D341Med (cell line): ENCODE measurements around the gene FARP1.

Experiments used
- DNase-seq: peaks from one replicate; pipeline ENCODE4 v3.0.0; 2012; ENCODE audit warnings: low spot score

Gene FARP1

DNA sequence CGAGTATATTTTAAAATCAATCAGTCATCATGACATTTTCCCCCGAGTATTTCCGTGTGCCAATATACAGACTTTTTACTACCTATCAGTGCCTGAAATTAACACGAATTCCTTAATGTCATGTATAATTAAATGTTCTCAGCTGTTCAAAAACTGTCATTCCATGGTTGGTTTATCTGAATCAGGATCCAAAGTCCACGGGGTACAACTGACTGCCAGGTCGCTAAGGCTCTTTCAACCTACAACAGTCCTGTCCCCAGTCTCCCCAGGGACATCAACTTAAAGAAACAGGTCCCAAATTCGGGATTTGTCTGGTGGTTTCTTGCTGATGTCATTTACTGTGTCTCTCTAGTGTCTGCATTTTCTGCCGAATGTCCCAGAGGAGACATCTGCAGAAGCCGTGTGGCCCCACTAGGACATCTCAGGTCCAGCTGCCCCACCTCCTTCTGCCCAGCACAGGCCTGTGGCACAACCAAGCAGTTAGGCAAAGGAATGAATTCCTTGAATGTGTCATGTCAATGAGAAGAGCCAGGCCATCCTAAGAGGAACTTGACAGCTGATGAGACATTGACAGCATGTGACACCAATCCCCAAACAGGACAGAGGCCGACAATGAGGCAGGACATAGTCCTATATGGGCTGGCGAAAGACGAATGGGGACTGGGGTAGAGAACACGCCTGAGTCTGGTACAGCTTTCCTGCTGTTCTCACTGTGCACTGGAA is 324.5 kb downstream of the FARP1 start:
- no peak for DNase-seq

DNA sequence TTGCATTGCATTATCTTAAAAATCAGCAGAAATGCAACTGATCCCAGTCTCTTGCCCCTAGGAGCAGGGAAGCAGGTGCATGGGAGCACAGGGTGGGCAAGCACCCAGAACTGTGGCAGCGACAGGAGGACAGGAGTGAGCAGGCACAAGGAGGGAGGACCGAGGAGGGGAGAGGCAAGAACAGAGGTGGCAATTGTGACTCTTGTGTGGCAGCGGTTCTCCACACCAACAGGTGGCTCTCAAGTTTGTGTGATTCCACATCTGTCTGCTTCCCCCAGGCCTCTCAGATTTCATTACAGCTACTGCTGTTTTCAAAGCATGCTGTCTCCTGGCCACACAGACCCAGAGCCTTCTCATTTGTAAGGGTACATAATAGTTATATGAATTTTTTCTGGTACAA is 325.5 kb downstream of the FARP1 start:
- DNase-seq = no peak

DNA sequence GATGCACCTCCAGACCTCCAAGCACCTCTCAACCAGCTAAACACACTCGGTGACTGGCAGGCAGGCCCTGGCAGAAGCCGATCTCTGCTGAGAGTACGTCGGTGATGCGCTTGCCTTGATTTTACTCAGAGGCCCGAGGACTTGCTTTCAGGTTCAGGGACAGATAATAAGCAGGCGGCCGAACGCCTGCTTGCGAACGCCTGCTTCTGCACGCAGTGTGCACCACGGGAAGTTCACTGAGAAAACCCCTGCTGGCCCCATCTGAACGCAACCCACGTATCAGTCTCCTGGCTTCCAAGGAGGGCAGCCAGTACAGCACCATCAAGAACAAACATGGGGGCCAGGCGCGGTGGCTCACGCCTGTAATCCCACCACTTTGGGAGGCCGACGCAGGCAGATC is 326.0 kb downstream of the FARP1 start:
- DNase-seq = no peak

DNA sequence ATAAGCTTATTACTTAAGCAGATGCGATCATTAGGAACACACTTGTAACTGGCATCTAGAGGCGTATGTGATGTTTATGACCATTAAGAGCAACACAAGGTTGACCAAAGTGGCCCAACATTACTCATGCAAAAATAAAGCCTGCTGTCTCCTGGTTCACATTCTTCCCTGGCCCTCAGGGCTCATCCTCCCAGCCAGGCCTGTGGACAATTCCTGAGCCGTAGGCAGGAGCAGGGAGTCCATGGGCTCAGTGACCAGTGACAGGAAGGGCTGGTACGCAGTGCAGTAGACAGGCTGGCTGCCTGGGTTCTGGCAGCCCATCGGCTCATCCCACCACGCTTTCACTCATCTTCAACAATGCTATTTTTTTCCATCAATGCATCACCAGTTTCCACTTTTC is 328.0 kb downstream of the FARP1 start:
- no peak for DNase-seq

DNA sequence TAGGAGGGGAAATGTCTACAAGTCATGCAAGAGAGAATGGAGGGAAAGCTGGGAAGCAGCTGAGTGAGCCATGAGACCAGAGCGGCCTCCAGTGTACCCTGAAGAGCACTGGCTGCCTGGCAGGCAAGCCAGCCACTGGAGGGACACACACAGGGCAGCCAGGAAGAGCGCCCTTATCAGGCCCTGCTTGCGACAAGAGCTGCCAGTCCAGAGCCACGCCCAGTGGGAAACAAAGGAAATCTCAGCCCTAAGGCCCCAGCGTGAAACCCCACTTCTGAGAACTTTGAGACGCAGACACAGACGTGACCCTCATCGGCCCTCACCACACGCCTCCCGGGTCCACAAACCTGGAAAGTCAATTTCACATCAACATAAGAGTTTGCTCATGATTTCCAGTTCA is 329.0 kb downstream of the FARP1 start:
- no peak for DNase-seq

DNA sequence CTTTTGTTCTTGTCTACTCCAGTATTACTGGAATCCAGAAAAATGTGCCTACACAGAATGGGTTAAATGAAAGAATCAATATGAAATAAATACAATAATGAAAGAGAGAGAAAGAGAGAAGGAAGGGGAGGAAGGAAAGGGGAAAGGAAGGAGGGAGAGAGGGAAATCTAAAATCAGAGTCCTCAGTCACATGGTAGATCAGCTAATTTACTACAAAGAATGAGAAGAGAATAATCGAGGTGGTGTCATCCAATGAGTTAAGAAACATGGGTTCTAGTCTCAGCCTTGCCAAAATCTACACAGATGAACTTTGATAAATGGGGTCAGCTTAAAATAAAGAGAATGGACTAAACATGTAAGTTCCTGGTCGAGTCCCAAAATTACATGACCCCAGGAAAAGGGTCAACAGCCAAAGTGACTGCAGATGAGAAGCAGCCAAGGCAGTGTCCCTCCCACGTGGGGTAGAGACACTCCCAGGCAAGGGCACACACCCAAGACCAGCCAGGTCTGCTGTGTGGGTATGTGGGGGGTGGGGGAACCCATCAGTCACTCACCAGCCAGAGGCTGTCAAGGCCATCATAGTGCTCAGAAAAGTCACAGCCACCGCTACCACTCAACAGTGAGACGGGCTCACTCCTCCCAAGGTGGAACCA is 330.4 kb downstream of the FARP1 start:
- no peak for DNase-seq

DNA sequence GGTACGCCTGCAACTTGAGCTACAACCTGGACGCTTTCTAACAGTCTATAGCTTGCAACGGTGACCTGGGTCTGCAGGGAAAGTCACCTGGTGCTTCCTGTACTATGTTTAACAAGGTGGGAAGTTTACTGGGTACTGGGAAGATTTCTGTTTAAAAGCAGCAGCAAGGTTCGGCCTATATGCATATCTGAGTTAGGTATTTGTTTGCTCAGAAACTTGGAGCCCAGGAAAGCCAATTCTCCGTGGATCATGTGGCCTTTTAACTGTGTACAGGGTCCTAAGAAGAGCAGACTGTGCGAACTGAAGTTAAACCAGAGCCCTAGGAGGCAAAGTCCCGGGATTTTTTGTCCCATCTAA is 330.9 kb downstream of the FARP1 start:
- DNase-seq = no peak

DNA sequence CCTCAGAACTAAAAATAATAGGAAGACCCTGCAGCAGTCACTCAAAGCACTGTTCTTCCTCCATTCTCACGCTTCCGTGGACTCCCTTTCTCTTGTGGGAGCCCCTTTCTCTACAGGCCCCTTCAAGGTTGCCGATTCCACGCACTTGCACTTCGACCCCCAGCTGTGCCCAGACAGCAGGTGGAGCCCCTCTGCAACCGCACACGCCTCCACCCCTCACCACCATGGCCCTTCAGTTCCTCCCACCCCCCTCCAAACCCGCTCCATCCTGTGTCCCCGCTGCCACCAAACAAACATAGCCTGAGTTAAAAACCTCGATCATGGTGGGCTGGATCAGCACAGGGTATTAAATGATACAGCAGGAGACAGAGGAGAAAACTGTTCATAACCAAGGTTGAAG is 331.4 kb downstream of the FARP1 start:
- DNase-seq = no peak

GRCh38 chr13:98474761-98475160 is 331.9 kb downstream of the FARP1 start:
- no peak for DNase-seq

DNA sequence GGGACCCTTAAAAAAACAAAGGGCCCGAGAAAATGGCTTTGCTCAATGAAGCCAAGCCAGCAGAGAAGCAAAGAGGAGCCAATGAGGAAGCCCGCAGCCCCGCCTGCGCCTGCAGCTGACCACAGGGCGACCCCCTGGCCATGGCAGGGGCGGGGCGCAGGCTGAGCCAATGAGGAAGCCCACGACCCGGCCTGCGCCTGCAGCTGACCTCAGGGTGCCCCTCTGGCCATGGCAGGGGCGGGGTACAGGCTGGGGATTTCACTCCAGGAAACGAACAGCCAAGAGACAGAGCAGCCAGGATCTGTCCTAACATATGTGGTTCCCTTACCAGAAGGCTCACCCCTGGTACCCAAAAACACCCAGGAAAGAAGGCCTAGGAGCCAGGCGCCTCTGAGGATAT is 332.6 kb downstream of the FARP1 start:
- DNase-seq = no peak

- DNase-seq = no peak
Observed at GRCh38 chr13:98476106-98476505, 333.2 kb downstream of the FARP1 start.

GRCh38 chr13:98476538-98476966 is 333.7 kb downstream of the FARP1 start:
- DNase-seq = no peak

GRCh38 chr13:98478189-98479129 is 335.6 kb downstream of the FARP1 start:
- peak; percentile 76 for DNase-seq

DNA sequence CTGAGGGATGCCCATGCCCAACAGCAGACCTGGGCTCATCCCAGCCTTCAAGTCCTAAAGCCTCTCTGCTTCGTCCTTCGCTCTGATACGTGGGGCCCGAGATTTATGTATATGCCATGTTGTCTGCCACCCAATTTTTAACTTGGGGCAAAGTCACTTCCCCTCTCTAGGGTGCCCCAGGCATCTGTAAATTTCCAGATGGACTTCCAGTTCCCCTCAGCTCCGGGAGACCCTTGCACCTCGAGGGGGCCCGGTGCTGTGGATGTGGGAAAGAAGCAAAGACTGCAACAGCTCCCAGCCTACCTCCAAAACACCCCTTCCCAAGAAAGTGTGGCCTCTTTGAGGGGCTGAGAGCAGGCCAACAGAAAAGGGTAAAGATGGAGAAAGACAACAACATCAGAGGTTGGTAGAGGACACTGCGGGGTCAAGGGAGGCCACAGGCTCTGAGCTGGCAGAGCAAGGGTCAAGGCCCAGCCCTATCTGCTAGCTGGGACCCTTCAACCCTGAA is 336.7 kb downstream of the FARP1 start:
- DNase-seq = no peak

GRCh38 chr13:98480915-98481877 is 338.3 kb downstream of the FARP1 start:
- DNase-seq = no peak

GRCh38 chr13:98482476-98483444 is 339.9 kb downstream of the FARP1 start:
- DNase-seq = no peak

DNA sequence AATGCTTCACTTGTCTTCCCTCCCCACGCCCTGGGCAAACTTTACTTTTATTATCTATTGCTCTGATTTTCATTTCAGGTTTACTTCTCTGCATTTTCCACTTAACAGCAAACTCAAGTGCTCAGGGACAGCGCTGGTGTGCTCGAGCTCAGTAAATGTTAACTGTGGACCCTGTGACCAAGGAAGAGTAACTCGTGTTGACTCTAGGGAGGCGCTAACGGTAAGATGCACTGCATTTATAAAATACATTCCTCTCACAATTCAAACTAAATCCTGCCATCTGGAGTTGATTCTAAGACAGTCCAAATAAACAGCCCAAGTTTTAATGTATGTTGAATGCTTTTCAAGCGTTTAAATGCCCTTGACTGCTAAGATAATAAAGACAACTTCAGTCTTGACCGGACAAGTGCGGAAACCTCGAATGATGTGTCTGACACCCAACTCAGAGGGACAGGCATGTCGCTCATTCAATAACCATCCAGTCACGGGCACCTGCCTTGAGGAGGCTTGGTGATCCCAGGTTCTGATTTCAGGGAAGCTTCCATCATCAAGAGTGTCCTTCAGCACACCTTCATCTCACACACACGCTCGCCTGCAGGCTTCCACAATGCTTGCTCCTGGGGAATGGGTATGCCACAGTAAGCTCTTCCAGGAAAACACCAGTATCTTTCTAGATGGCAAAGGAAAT is 340.9 kb downstream of the FARP1 start:
- DNase-seq = no peak

GRCh38 chr13:98484289-98485219 is 341.7 kb downstream of the FARP1 start:
- DNase-seq = peak; percentile 74

DNA sequence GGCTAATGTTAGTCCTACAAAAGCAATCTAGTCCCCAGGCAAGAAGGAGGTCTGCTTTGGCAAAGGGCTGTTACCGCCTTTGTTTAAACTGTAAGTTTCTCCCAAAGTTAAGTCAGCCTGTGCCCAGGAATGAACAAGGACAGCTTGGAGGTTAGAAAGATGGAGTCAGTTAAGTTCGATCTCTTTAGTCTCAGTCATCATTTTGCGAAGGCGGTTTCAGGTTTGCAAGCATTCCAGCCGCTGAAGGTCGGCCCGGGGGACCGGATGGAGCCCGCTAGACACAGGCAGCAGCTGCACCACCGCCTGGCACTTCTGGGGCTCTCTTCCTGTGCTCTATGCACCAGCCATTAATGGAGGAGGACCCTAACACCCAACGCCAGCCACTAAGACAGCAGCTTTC is 342.7 kb downstream of the FARP1 start:
- no peak for DNase-seq
